Measurements from ENCODE around the gene MFSD8.

GRCh38 chr4:127985989-127986388, 21.0 kb upstream of the MFSD8 start:
- TF ChIP-seq CTCF (IDR thresholded peaks at IDR 0.05; ENCODE audit: insufficient read depth, low read depth, low read length) = no peak
- TF ChIP-seq EZH2 (IDR thresholded peaks at IDR 0.05; ENCODE audit: insufficient read depth, low read length) = no peak
